K562 (cell line): ENCODE measurements around the gene ZNF487. TPM values are rescaled to one million over a fixed set of nuclear protein-coding genes. Genes with fewer than 3 reads are reported as not detected.

Experiments used
- ATF7 ChIP-seq: fragments of 450-650 bp; IDR thresholded peaks from 2 replicates; pipeline ENCODE4 v1.7.1; 2014; ENCODE audit warnings: mild to moderate bottlenecking, moderate library complexity
- CBFA2T2 ChIP-seq: fragments of 450-650 bp; conservative IDR thresholded peaks from 2 replicates; pipeline ENCODE4 v1.6.1; 2017; ENCODE audit warnings: mild to moderate bottlenecking
- CBX2 ChIP-seq: fragments of 200-600 bp; sonication (generic); IDR thresholded peaks from one replicate; pipeline ENCODE4 v1.6.1; 2012; ENCODE audit warnings: mild to moderate bottlenecking, low read length, inconsistent platforms; ENCODE audit not compliant: insufficient read depth, poor library complexity, severe bottlenecking
- CHD2 ChIP-seq: IDR thresholded peaks from 2 replicates; pipeline ENCODE4 v1.6.1; 2011; ENCODE audit warnings: low read depth, low read length
- COPS2 ChIP-seq: fragments of 450-650 bp; conservative IDR thresholded peaks from 2 replicates; pipeline ENCODE4 v1.6.1; 2016; ENCODE audit warnings: mild to moderate bottlenecking, moderate library complexity
- ETV1 ChIP-seq: fragments of 450-650 bp; conservative IDR thresholded peaks from 2 replicates; pipeline ENCODE4 v1.6.1; 2016; ENCODE audit warnings: missing genetic modification characterization, control low read depth, low read depth, missing compliant biosample characterization
- EZH2 ChIP-seq: IDR thresholded peaks from 2 replicates; pipeline ENCODE4 v1.6.1; 2012; ENCODE audit warnings: low read depth, mild to moderate bottlenecking, inconsistent platforms, low read length, borderline replicate concordance
- GATAD2A ChIP-seq: fragments of 450-650 bp; IDR thresholded peaks from 2 replicates; pipeline ENCODE4 v1.6.1; 2017
- HCFC1 ChIP-seq: IDR thresholded peaks from 2 replicates; pipeline ENCODE4 v1.6.1; 2012; ENCODE audit warnings: low read depth, low read length, improper control_type of control experiment
- HDGF ChIP-seq: fragments of 450-650 bp; IDR thresholded peaks from 2 replicates; pipeline ENCODE4 v1.6.1; 2016
- HNRNPH1 ChIP-seq: fragments of 200-400 bp; formaldehyde crosslinking; optimal IDR thresholded peaks from 2 replicates; pipeline ENCODE3; 2017; ENCODE audit warnings: low read depth, mild to moderate bottlenecking, low read length, moderate library complexity
- NBN ChIP-seq: fragments of 450-650 bp; IDR thresholded peaks from 2 replicates; pipeline ENCODE4 v1.6.1; 2016; ENCODE audit warnings: low read depth, mild to moderate bottlenecking
- SPI1 ChIP-seq: IDR thresholded peaks from 2 replicates; pipeline ENCODE4 v1.6.1; 2011; ENCODE audit warnings: low read depth, low read length, control low read depth, borderline replicate concordance
- SRF ChIP-seq, 2 experiments: fragments of 250-450, 450-650 bp in 1 of 2; sonication (Bioruptor Pico) in 1 of 2; sonication (generic) in 1 of 2; formaldehyde crosslinking; IDR thresholded peaks; 2 replicates each; pipeline versions ENCODE4 v1.5.0 to v1.5.1; 2020 to 2022; ENCODE audit warnings: mild to moderate bottlenecking in 1 of 2, missing genetic modification reagents in 1 of 2
- STAT5A ChIP-seq: IDR thresholded peaks from 2 replicates; pipeline ENCODE4 v1.6.1; 2012; ENCODE audit warnings: low read length, inconsistent platforms, borderline replicate concordance
- TBL1XR1 ChIP-seq, 2 experiments: IDR thresholded peaks; 2 replicates each; pipeline ENCODE4 v1.6.1; 2012; ENCODE audit warnings: improper control_type of control experiment in 2 of 2, low read length in 2 of 2, mild to moderate bottlenecking in 1 of 2
- XRCC4 ChIP-seq: IDR thresholded peaks from one replicate; pipeline ENCODE4 v1.6.1; 2011; ENCODE audit not compliant: insufficient read depth, insufficient read length; ENCODE audit errors: extremely low read depth
- ZNF23 ChIP-seq: fragments of 250-450 bp; sonication (Bioruptor Pico); IDR thresholded peaks from 2 replicates; pipeline ENCODE4 v1.4.0; 2020; ENCODE audit warnings: mild to moderate bottlenecking
- ZNF316 ChIP-seq: fragments of 450-650 bp; IDR thresholded peaks from 2 replicates; pipeline ENCODE4 v1.6.1; 2016
- ZNF76 ChIP-seq: fragments of 250-450 bp; sonication (Bioruptor Pico); IDR thresholded peaks from 2 replicates; pipeline ENCODE4 v1.4.0; 2020; ENCODE audit warnings: mild to moderate bottlenecking, moderate library complexity, borderline replicate concordance
- ZNF79 ChIP-seq: fragments of 250-450 bp; sonication (Bioruptor Pico); IDR thresholded peaks from 2 replicates; pipeline ENCODE4 v1.4.0; 2020; ENCODE audit warnings: low read depth, mild to moderate bottlenecking, moderate library complexity
- polyA plus RNA-seq, 8 experiments: library from polyadenylated mRNA; depleted of rRNA in 4 of 8; stranded (reverse) in 5 of 8; unstranded in 3 of 8; fragments of >200 nt; fragmentation: Nextera tagmentation in 2 of 8; fragmentation: Illumina TruSeq in 1 of 8; extraction: Ambion mirVana in 2 of 8; extraction: Trizol in 1 of 8; gene quantifications; 2 replicates each; pipeline versions ENCODE4 v1.2.1 to v1.2.3, GENCODE V29; 2011 to 2014; ENCODE audit warnings: inconsistent platforms in 1 of 8, missing spikeins in 1 of 8
- total RNA-seq, 7 experiments: library from RNA; depleted of rRNA in 6 of 7; stranded (reverse); fragments of >200 nt in 6 of 7; fragmentation: Illumina TruSeq in 2 of 7; extraction: Trizol in 2 of 7; gene quantifications; 2 replicates each; pipeline versions ENCODE4 v1.2.1 to v1.2.3, GENCODE V29; 2011 to 2021; ENCODE audit warnings: low replicate concordance in 1 of 7
- TF ChIP-seq, protein P1 (sequence below): fragments of 450-650 bp; formaldehyde crosslinking; conservative IDR thresholded peaks from 2 replicates; pipeline ENCODE4 v1.4.0; 2022; ENCODE audit warnings: mild to moderate bottlenecking, missing genetic modification characterization
- TF ChIP-seq, protein P2 (sequence below): IDR thresholded peaks from 2 replicates; pipeline ENCODE4 v1.6.1; 2011; ENCODE audit not compliant: insufficient read length; ENCODE audit errors: extremely low read depth
- TF ChIP-seq, protein P3 (sequence below): fragments of 450-650 bp; IDR thresholded peaks from 2 replicates; pipeline ENCODE4 v1.6.1; 2016
- TF ChIP-seq, protein P4 (sequence below): sonication (generic); formaldehyde crosslinking; IDR thresholded peaks from 2 replicates; pipeline ENCODE4 v1.8.0; 2022; ENCODE audit warnings: mild to moderate bottlenecking, missing genetic modification reagents
- TF ChIP-seq, protein P5 (sequence below): fragments of 250-450 bp; sonication (Bioruptor Pico); IDR thresholded peaks from 2 replicates; pipeline ENCODE4 v1.8.0; 2021; ENCODE audit warnings: moderate library complexity, mild to moderate bottlenecking, inconsistent platforms

Gene ZNF487
- total and polyA plus RNA-seq, 9 of the 15 experiments (the other 6 are each of a cell fraction or from before 2014, with no cell fraction given): 1.9 to 6.5 (median 4.2) TPM

DNA sequence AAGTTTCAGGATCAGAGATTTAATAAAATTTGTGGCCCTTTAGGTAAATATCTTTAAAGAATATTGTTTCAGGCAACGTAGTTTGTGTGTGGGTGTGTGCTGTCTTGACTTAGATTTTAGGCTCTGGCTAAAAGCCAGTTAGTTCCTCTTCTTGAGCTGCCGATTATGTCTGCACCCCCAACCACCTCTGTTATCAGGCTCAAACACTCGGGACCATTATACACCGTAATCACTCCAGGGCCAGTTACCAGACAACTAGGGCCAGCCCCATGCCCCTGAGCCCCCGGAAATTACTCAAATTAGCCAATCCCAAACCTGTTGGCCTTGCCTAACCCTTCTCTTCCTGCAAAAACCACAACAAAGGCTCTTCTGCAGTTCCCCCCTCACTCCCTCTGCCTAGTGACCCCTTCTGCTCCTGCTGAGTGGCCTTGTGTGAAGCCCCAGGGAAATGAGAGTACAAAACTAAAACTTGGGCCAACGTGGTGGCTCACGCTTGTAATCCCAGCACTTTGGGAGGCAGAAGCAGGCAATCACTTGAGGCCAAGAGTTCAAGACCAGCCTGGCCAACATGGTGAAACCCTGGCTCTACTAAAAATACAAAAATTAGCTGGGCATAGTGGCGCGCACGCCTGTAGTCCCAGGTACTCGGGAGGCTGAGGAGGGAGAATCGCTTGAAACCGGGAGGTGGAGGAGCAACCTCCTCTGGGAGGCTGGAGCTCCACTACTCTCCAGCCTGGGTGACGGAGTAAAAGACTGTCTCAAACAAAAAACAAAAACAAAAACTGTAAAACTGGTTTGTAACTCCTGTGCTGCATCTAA, 18.8 kb upstream of the ZNF487 start (continued):
- TF ChIP-seq SRF (CRISPR knock-in tag; IDR thresholded peaks at IDR 0.05) (peak; percentile 79 to 82; a peak in 2 of 4 replicates), XRCC4 (no peak), HCFC1 (no peak; the same call in 1 of the 2 replicates), HNRNPH1 (no peak), ZNF76 (peak; percentile 95), STAT5A (peak; percentile 99), GATAD2A (peak; percentile 99), COPS2 (no peak), EZH2 (peak; percentile 80; the same call in 1 of the 2 replicates), ZNF316 (0 out of 2 replicates have a peak, but pooled peaks have one; percentile 3), TBL1XR1 (IDR thresholded peaks at IDR 0.05; ENCODE audit: low read length in 2 of 2) (peak; percentile 96 to 99; a peak in 3 of 4 replicates), ETV1 (tag) (peak; percentile 100), CBFA2T2 (peak; percentile 100), HDGF (peak; percentile 97), CBX2 (no peak), CHD2 (no peak), ZNF23 (0 out of 2 replicates have a peak, but pooled peaks have one; percentile 57), SPI1 (peak; percentile 95), ATF7 (peak; percentile 95), ZNF79 (no peak; the same call in 1 of the 2 replicates), NBN (peak; percentile 99)
- TF ChIP-seq, protein P1, sequence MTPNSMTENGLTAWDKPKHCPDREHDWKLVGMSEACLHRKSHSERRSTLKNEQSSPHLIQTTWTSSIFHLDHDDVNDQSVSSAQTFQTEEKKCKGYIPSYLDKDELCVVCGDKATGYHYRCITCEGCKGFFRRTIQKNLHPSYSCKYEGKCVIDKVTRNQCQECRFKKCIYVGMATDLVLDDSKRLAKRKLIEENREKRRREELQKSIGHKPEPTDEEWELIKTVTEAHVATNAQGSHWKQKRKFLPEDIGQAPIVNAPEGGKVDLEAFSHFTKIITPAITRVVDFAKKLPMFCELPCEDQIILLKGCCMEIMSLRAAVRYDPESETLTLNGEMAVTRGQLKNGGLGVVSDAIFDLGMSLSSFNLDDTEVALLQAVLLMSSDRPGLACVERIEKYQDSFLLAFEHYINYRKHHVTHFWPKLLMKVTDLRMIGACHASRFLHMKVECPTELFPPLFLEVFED (CRISPR knock-in tag): peak; percentile 93
- TF ChIP-seq, protein P2, sequence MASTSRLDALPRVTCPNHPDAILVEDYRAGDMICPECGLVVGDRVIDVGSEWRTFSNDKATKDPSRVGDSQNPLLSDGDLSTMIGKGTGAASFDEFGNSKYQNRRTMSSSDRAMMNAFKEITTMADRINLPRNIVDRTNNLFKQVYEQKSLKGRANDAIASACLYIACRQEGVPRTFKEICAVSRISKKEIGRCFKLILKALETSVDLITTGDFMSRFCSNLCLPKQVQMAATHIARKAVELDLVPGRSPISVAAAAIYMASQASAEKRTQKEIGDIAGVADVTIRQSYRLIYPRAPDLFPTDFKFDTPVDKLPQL: no peak
- TF ChIP-seq, protein P3, sequence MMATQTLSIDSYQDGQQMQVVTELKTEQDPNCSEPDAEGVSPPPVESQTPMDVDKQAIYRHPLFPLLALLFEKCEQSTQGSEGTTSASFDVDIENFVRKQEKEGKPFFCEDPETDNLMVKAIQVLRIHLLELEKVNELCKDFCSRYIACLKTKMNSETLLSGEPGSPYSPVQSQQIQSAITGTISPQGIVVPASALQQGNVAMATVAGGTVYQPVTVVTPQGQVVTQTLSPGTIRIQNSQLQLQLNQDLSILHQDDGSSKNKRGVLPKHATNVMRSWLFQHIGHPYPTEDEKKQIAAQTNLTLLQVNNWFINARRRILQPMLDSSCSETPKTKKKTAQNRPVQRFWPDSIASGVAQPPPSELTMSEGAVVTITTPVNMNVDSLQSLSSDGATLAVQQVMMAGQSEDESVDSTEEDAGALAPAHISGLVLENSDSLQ: peak; percentile 78
- TF ChIP-seq, protein P4, sequence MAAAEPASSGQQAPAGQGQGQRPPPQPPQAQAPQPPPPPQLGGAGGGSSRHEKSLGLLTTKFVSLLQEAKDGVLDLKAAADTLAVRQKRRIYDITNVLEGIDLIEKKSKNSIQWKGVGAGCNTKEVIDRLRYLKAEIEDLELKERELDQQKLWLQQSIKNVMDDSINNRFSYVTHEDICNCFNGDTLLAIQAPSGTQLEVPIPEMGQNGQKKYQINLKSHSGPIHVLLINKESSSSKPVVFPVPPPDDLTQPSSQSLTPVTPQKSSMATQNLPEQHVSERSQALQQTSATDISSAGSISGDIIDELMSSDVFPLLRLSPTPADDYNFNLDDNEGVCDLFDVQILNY (CRISPR knock-in tag): no peak; the same call in 1 of the 2 replicates
- TF ChIP-seq, protein P5, sequence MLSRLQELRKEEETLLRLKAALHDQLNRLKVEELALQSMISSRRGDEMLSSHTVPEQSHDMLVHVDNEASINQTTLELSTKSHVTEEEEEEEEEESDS (CRISPR knock-in tag): no peak
